MCF 10A (cell line): Measurements from ENCODE around the gene LRATD1. TPM values are rescaled to one million over a fixed set of nuclear protein-coding genes. Genes with fewer than 3 reads are reported as not detected.
A peak's percentile ranks its signal among the peaks of the same experiment; 100 is the strongest.

Experiments used
- BruUV-seq: library from RNA; stranded (reverse); fragments of 400-500 nt; replicated peaks from 2 replicates; lab custom pipeline; 2021; lab: Mats Ljungman, UMichigan
- CTCF ChIA-PET: fragments of 300-600 bp; sonication (Branson Sonifier 250); formaldehyde crosslinking; extraction: SDS; loops from one replicate; lab custom pipeline; 2021; ENCODE audit warnings: antibody characterized with exemption, inconsistent platforms; lab: Yijun Ruan, JAX
- POLR2A ChIA-PET: fragments of 300-600, 350-650 bp; sonication (Branson Sonifier 250); formaldehyde crosslinking; extraction: SDS; loops from one replicate; lab custom pipeline; 2020; ENCODE audit warnings: antibody characterized with exemption, inconsistent platforms; lab: Yijun Ruan, JAX
- DNase-seq: peaks from one replicate; pipeline ENCODE4 v3.0.0-alpha.2; 2018; ENCODE audit not compliant: unreplicated experiment
- H3K27ac Mint-ChIP-seq: one replicate; pipeline ENCODE4 v1.8.0; 2022; ENCODE audit warnings: mild to moderate bottlenecking, low read depth, mixed read lengths; ENCODE audit not compliant: unreplicated experiment
- H3K27me3 Mint-ChIP-seq: one replicate; pipeline ENCODE4 v1.8.0; 2022; ENCODE audit warnings: mixed read lengths; ENCODE audit not compliant: insufficient read depth, unreplicated experiment
- H3K36me3 Mint-ChIP-seq: one replicate; pipeline ENCODE4 v1.8.0; 2022; ENCODE audit warnings: mild to moderate bottlenecking, moderate library complexity, mixed read lengths; ENCODE audit not compliant: insufficient read depth, unreplicated experiment
- H3K4me1 Mint-ChIP-seq: one replicate; pipeline ENCODE4 v1.8.0; 2022; ENCODE audit warnings: mixed read lengths; ENCODE audit not compliant: insufficient read depth, unreplicated experiment
- H3K4me3 Mint-ChIP-seq: one replicate; pipeline ENCODE4 v1.8.0; 2022; ENCODE audit warnings: mild to moderate bottlenecking, moderate library complexity, mixed read lengths; ENCODE audit not compliant: unreplicated experiment
- H3K9me3 Mint-ChIP-seq: one replicate; pipeline ENCODE4 v1.8.0; 2022; ENCODE audit warnings: mixed read lengths; ENCODE audit not compliant: unreplicated experiment
- intact Hi-C: fragments of 100-400 bp; cut with micrococcal nuclease; formaldehyde crosslinking; loops from 2 replicates; pipeline ENCODE4 v1.14.1; 2022
- total RNA-seq: library from RNA; stranded (reverse); gene quantifications from 2 replicates; pipeline ENCODE4 v1.2.3, GENCODE V29; 2022
- TF ChIP-seq, protein P1 (sequence below): fragments of 200-600 bp; IDR thresholded peaks from one replicate; pipeline ENCODE4 v1.8.0; 2022; ENCODE audit warnings: antibody characterized with exemption, mild to moderate bottlenecking; ENCODE audit not compliant: unreplicated experiment

LRATD1 gene
- total RNA-seq, 1 experiment from 2014 or later: 2.2 TPM

GRCh38 chr2:14675489-14675888 lies 43.0 kb downstream of the LRATD1 start:
- DNase-seq: no peak
- peaks cover 6% of the 10 kb centered on the region for H3K36me3 Mint-ChIP-seq
- POLR2A ChIA-PET: interaction anchor here (0.9 to 1.2 kb wide), 2 partner anchors 9 to 34 kb away, joined by 3 read pairs; no protein-coding TSS in a partner anchor
- peaks cover 6% of the 10 kb centered on the region for H3K4me1 Mint-ChIP-seq
- intact Hi-C loops: no loop called here
- BruUV-seq: no TSS peak
- CTCF ChIA-PET: interaction anchor here (0.6 to 0.8 kb wide), 2 partner anchors 10 to 45 kb away, joined by 3 to 5 read pairs; no protein-coding TSS in a partner anchor
- TF ChIP-seq, protein P1, sequence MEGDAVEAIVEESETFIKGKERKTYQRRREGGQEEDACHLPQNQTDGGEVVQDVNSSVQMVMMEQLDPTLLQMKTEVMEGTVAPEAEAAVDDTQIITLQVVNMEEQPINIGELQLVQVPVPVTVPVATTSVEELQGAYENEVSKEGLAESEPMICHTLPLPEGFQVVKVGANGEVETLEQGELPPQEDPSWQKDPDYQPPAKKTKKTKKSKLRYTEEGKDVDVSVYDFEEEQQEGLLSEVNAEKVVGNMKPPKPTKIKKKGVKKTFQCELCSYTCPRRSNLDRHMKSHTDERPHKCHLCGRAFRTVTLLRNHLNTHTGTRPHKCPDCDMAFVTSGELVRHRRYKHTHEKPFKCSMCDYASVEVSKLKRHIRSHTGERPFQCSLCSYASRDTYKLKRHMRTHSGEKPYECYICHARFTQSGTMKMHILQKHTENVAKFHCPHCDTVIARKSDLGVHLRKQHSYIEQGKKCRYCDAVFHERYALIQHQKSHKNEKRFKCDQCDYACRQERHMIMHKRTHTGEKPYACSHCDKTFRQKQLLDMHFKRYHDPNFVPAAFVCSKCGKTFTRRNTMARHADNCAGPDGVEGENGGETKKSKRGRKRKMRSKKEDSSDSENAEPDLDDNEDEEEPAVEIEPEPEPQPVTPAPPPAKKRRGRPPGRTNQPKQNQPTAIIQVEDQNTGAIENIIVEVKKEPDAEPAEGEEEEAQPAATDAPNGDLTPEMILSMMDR: no peak
- no peak overlapping the region for H3K27ac Mint-ChIP-seq
- H3K27me3 Mint-ChIP-seq: no peaks in the 10 kb centered on the region
- H3K4me3 Mint-ChIP-seq: no peak overlapping the region
- H3K9me3 Mint-ChIP-seq: no peaks in the 10 kb centered on the region

DNA sequence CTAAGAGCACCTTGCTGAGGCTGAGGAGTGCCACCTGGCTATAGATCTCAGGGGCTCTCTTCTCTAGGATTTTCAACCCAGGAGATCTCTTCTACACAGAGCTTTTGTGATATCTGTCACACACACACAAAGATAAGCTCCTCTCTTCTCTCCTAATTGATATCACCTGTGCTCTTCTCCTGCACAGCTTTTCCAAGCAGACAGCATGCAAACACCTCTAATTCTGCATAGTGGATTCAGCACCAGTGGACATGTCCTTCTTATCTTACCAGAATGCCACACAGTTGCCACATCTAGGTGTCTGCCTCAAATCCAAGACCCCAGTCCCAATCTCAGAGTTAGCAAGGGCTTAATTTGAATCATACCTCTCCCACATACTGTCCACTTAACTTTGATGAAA lies 43.9 kb downstream of the LRATD1 start:
- BruUV-seq: no TSS peak
- Mint-ChIP-seq H3K4me1 (peaks cover 6% of the 10 kb centered on the region), H3K9me3 (no peaks in the 10 kb centered on the region), H3K27ac (no peak overlapping the region), H3K36me3 (peaks cover 6% of the 10 kb centered on the region), H3K27me3 (no peaks in the 10 kb centered on the region), H3K4me3 (no peak overlapping the region)
- DNase-seq: no peak
- CTCF ChIA-PET: no interaction called here
- POLR2A ChIA-PET: interaction anchor here (1.2 kb wide), 1 partner anchor 8 kb away, joined by 3 read pairs; no protein-coding TSS in a partner anchor
- TF ChIP-seq, protein P1: no peak
- intact Hi-C loops: no loop called here

DNA sequence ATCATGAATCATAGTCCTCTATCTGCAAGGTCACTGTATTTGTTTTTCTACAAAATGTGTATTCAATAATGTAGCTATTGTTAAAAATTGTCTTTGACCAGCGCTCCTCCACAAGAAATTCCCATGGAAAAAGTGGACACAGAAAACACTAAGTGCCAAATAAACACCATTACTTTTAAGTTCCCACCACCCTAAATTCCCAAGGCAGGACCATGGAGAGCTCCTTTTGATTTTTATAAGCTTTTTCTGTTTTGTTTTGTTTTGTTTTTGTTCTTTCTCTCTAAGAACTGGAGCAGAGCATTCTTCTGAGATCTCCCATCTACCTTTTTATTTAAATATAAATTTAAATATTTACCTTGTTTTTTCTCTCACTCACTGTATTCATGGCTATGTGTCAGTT lies 44.5 kb downstream of the LRATD1 start:
- TF ChIP-seq, protein P1: no peak
- ChIA-PET POLR2A (no interaction called here), CTCF (interaction anchor here (0.6 kb wide), 2 partner anchors 8 to 350 kb away, joined by 3 to 4 read pairs; no protein-coding TSS in a partner anchor)
- Mint-ChIP-seq H3K4me1 (peaks cover 6% of the 10 kb centered on the region), H3K36me3 (peaks cover 6% of the 10 kb centered on the region), H3K27me3 (no peaks in the 10 kb centered on the region), H3K9me3 (no peaks in the 10 kb centered on the region), H3K4me3 (no peak overlapping the region), H3K27ac (no peak overlapping the region)
- peak; percentile 24 for DNase-seq
- BruUV-seq: no TSS peak
- intact Hi-C loops: no loop called here

DNA sequence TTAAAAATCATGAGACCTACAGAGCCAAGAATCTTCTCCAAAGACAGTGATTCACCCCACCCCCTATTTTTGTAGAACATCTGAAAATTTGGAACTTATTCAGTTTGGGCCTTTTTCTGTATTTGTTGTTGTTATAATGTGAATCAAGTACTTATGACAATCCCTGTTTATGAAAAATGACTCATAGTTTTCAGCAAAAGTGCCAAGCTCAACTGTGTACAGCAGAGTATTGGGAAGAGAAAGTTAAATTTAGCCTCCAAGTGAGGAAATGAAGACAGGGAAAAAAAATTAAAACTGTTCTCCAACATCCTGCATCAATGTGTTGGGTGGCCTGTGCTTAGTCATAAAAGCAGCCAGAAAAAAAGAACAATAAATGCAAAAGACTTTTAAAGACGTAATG lies 46.2 kb downstream of the LRATD1 start:
- Mint-ChIP-seq H3K36me3 (peaks cover 6% of the 10 kb centered on the region), H3K27me3 (no peaks in the 10 kb centered on the region), H3K4me1 (peaks cover 6% of the 10 kb centered on the region), H3K27ac (peak overlapping the region; percentile 31), H3K4me3 (no peak overlapping the region), H3K9me3 (no peaks in the 10 kb centered on the region)
- intact Hi-C loops: no loop called here
- TF ChIP-seq, protein P1: no peak
- no TSS peak for BruUV-seq
- DNase-seq: peak; percentile 46
- ChIA-PET CTCF (interaction anchor here (0.7 kb wide), 1 partner anchor 1626 kb away, joined by 4 read pairs; no protein-coding TSS in a partner anchor), POLR2A (interaction anchor here (0.7 kb wide), 1 partner anchor 73 kb away, joined by 3 read pairs; no protein-coding TSS in a partner anchor)
